Measurements from ENCODE around the gene BNIP2.

DNA sequence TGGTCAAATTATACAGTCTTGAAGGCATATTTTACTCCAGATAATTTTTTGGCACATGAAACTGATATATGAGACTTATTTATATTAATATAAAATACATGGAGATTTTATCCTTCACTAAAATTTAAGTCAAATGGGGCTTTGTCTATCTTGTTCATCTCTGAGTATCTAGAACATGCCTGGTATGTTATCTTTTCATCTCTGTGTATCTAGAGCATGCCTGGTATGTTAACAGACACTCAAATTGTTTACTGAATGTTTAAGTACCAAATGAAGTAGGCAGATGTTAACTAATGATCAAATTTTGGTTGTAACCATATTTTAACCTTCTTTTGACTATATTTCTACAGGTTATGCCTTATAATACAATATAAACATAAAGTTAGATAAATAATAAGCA is 39.5 kb downstream of the BNIP2 start:
- TF ChIP-seq SUZ12 (IDR thresholded peaks at IDR 0.05; ENCODE audit: extremely low read depth, insufficient read depth, insufficient read length) = no peak
- TF ChIP-seq YY1 (IDR thresholded peaks at IDR 0.05; ENCODE audit: insufficient read depth, insufficient read length) = no peak
